IPS-20b (cell line): ENCODE data around the gene AHI1.
"Not testable (repeated sequence)": the region's sequence is repeated elsewhere in the genome, so short reads cannot be mapped to it uniquely, and the experiment has no call there.

Source experiments
- H3K27ac ChIP-seq: one replicate; pipeline ENCODE4 v1.5.1; 2013; ENCODE audit warnings: low read length
- H3K27me3 ChIP-seq: 2 replicates; pipeline ENCODE4 v1.6.1; 2013; ENCODE audit warnings: mild to moderate bottlenecking, low read length, inconsistent platforms; ENCODE audit not compliant: insufficient read depth
- H3K36me3 ChIP-seq: 2 replicates; pipeline ENCODE4 v1.6.1; 2013; ENCODE audit warnings: low read depth, mild to moderate bottlenecking, inconsistent platforms, low read length, moderate library complexity; ENCODE audit not compliant: insufficient read depth
- H3K4me1 ChIP-seq: 2 replicates; pipeline ENCODE4 v1.6.1; 2013; ENCODE audit warnings: mild to moderate bottlenecking, control low read depth, inconsistent platforms, low read length, moderate library complexity; ENCODE audit not compliant: insufficient read depth
- H3K4me3 ChIP-seq: 2 replicates; pipeline ENCODE4 v1.5.1; 2013; ENCODE audit warnings: mild to moderate bottlenecking, low read length, inconsistent platforms
- H3K9ac ChIP-seq: 2 replicates; pipeline ENCODE4 v1.6.1; 2013; ENCODE audit warnings: low read depth, mild to moderate bottlenecking, inconsistent platforms, low read length, moderate library complexity
- H3K9me3 ChIP-seq: 2 replicates; pipeline ENCODE4 v1.6.1; 2013; ENCODE audit warnings: mild to moderate bottlenecking, low read depth, low read length, inconsistent platforms; ENCODE audit not compliant: insufficient read depth

The AHI1 gene

DNA sequence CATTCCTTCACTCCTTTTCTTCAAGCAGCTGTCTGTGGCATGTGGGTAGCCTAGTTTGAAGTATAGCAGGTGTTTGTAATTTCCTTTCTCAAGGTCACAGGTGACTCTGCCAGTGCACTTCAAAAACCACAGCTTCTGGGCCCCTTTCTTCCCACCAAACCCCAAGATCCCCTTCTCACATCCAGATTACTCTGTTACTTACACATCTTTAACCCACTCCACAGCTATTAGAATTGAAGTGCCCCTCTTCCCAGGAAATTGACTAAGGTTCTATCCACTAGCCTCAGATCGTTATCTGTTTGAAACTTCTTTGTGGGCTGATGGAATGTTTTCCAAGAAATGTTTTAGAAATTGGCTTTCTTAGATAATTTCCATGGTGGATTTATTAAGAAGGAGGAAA lies 150.8 kb downstream of the AHI1 start:
- Histone ChIP-seq H3K9ac (no peak overlapping the region), H3K4me1 (no peaks in the 10 kb centered on the region), H3K27ac (no peak overlapping the region), H3K27me3 (no peaks in the 10 kb centered on the region), H3K36me3 (no peaks in the 10 kb centered on the region), H3K4me3 (no peak overlapping the region), H3K9me3 (no peaks in the 10 kb centered on the region)

DNA sequence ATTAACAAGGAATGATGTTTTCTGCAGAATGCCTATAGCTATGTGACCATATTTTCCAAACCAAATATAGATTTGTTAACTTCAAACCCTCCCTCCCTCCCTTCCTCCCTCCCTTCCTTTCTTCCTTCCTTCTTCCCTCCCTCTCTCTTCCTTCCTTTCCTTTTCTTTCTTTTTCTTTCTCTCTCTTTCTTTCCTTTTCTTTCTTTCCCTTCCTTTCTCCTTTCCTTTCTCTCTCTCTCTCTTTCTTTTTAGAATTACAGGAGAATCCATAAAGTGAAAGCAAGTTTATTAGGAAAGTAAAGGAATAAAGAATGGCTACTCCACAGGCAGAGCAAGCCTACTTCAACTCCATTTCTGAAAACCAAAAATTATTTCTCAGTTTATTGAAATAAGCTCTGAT lies 153.0 kb downstream of the AHI1 start:
- Histone ChIP-seq H3K9me3 (no peaks in the 10 kb centered on the region), H3K4me1 (no peaks in the 10 kb centered on the region)

DNA sequence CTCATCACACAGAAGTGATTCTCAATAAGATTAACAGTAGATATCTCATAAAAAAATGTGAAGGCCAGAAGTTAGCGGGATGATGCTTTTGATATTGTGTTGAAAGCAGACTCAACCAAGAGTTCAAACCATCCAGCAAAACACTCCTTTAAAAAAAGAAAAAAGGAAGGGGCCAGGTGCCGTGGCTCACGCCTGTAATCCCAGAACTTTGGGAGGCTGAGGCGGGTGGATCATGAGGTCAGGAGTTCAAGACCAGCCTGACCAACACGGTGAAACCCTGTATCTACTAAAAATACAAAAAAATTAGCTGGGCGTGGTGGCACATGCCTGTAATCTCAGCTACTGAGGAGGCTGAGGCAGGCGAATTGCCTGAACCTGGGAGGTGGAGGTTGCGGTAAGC lies 157.6 kb downstream of the AHI1 start:
- H3K36me3 ChIP-seq, H3K27ac ChIP-seq, H3K9ac ChIP-seq, H3K27me3 ChIP-seq, H3K4me3 ChIP-seq, H3K9me3 ChIP-seq, H3K4me1 ChIP-seq: not testable (repeated sequence)

More for the DNA sequence above, 153.0 kb downstream of the AHI1 start:
- Histone ChIP-seq H3K27ac (no peak overlapping the region), H3K36me3 (no peaks in the 10 kb centered on the region), H3K9ac (no peak overlapping the region), H3K27me3 (no peaks in the 10 kb centered on the region), H3K4me3 (no peak overlapping the region)

DNA sequence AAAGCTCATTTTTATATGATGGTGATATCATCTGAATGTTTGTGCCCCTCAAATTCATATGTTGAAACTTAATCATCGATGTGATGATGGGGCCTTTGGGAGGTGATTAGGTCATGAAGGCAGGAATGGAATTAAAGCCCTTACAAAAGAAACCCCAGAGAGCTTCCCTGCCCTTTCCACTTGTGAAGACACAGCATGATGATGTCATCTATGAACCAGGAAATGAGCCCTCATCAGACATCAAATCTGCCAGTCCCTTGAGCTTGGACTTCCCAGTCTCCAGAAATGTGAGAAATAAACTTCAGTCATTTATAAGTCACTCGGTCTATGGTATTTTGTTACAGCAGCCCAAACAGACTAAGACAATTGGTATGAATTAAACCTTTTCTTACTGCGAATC lies 163.4 kb downstream of the AHI1 start:
- Histone ChIP-seq H3K27ac (no peak overlapping the region), H3K27me3 (no peaks in the 10 kb centered on the region), H3K4me1 (no peaks in the 10 kb centered on the region), H3K4me3 (no peak overlapping the region), H3K9me3 (no peaks in the 10 kb centered on the region), H3K9ac (no peak overlapping the region), H3K36me3 (no peaks in the 10 kb centered on the region)

- Histone ChIP-seq H3K27ac (no peak overlapping the region), H3K36me3 (no peaks in the 10 kb centered on the region), H3K4me1 (no peaks in the 10 kb centered on the region), H3K27me3 (no peaks in the 10 kb centered on the region), H3K4me3 (no peak overlapping the region), H3K9me3 (no peaks in the 10 kb centered on the region), H3K9ac (no peak overlapping the region)
These were observed 166.5 kb downstream of the AHI1 start for GRCh38 chr6:135331002-135331401.

GRCh38 chr6:135329851-135330803 lies 167.4 kb downstream of the AHI1 start:
- Histone ChIP-seq H3K9me3 (no peaks in the 10 kb centered on the region), H3K4me3 (no peak overlapping the region)

GRCh38 chr6:135328136-135328535 lies 169.4 kb downstream of the AHI1 start:
- no peak overlapping the region for H3K9ac ChIP-seq
- no peaks in the 10 kb centered on the region for H3K36me3 ChIP-seq
- no peaks in the 10 kb centered on the region for H3K27me3 ChIP-seq
- no peak overlapping the region for H3K27ac ChIP-seq
- H3K4me1 ChIP-seq: peaks cover 3% of the 10 kb centered on the region; the same call in 1 of the 2 replicates
- H3K9me3 ChIP-seq: no peaks in the 10 kb centered on the region
- H3K4me3 ChIP-seq: no peak overlapping the region

More at GRCh38 chr6:135329851-135330803, 167.4 kb downstream of the AHI1 start:
- Histone ChIP-seq H3K27me3 (no peaks in the 10 kb centered on the region), H3K36me3 (no peaks in the 10 kb centered on the region), H3K27ac (no peak overlapping the region), H3K9ac (no peak overlapping the region), H3K4me1 (no peaks in the 10 kb centered on the region)

DNA sequence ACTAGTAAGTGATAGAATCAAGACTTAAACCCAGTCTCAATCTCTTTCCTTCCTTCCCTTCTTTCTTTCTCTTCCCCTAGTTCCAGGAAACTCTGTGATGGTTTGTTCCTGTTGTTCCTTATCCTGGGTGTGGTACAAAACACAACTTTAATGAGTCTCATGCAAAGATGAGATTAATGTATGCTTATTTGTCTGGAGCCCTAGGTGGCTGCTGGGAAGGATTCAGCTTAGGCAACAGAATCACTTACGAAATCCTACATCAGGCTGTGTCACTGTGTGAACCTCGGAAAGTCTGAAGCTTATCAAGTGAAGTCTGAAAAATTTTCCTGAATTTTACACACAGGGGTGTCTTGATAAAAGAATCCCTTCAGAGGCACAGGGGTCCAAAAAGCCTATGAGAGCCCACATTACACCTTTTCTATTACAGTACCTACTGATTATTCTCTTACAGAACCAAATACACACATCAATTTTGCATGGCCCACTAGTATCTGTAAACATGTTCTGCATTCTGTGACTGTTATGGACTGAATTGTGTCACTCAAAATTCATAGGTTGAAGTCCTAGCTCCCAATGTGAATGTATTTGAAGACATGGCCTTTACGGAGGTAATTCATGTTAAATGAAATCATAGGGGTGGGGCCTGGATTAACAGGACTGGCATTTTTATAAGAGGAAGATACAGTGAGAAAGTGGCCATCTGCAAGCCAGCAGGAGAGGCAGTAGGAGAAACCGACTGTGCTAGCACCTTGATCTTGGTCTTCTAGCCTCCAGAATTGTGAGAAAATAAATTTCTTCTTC lies 171.7 kb downstream of the AHI1 start:
- Histone ChIP-seq H3K36me3 (no peaks in the 10 kb centered on the region), H3K27me3 (no peaks in the 10 kb centered on the region), H3K27ac (no peak overlapping the region), H3K4me1 (peaks cover 10% of the 10 kb centered on the region; the same call in 1 of the 2 replicates), H3K9me3 (no peaks in the 10 kb centered on the region), H3K4me3 (no peak overlapping the region), H3K9ac (no peak overlapping the region)

DNA sequence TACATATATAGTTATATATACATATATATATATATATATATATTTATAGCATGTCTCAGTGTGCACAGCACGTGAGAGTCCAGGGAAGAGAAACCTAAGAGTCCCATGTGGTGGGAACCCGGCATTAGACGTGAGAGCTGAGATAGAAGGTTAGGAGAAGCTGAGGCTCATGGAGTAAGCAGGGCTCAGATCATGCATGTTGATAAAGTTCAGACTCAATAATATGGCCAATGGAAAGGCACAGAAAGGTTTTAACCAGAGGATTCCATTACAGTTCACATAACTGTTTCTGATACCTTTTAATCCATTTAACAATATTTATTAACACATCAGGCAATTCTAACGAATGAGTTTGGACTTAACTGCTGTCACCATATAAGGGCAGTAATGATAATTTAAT lies 173.0 kb downstream of the AHI1 start:
- Histone ChIP-seq H3K4me3 (no peak overlapping the region), H3K9me3 (no peaks in the 10 kb centered on the region), H3K4me1 (peaks cover 10% of the 10 kb centered on the region; the same call in 1 of the 2 replicates), H3K27me3 (no peaks in the 10 kb centered on the region), H3K36me3 (no peaks in the 10 kb centered on the region), H3K27ac (no peak overlapping the region), H3K9ac (no peak overlapping the region)

DNA sequence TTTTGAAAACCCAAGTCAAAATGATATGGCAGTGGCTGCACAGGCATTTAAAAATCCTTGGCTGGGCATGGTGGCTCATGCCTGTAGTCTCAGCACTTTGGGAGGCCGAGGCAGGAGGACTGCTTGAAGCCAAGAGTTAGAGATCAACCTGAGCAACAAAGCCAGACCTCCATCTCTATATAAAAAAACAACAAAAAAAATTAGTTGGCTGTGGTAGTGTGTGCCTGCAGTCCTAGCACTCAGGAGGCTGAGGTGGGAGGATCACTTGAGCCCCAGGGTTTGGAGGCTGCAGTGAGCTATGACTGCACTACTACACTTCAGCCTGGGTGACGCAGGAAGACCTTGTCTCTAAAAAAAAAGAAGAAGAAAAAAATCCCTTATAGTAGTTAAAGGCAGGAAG lies 173.6 kb downstream of the AHI1 start:
- Histone ChIP-seq H3K27me3 (no peaks in the 10 kb centered on the region), H3K27ac (no peak overlapping the region), H3K9me3 (no peaks in the 10 kb centered on the region), H3K4me3 (no peak overlapping the region), H3K4me1 (peaks cover 10% of the 10 kb centered on the region; the same call in 1 of the 2 replicates), H3K9ac (no peak overlapping the region), H3K36me3 (no peaks in the 10 kb centered on the region)

GRCh38 chr6:135323202-135323668 lies 174.3 kb downstream of the AHI1 start:
- no peak overlapping the region for H3K9ac ChIP-seq
- no peak overlapping the region for H3K4me3 ChIP-seq
- no peaks in the 10 kb centered on the region for H3K27me3 ChIP-seq
- no peaks in the 10 kb centered on the region for H3K9me3 ChIP-seq
- H3K36me3 ChIP-seq: no peaks in the 10 kb centered on the region
- peaks cover 10% of the 10 kb centered on the region; the same call in 1 of the 2 replicates for H3K4me1 ChIP-seq
- H3K27ac ChIP-seq: no peak overlapping the region
